ENCODE results near the gene NPTX2.

The NPTX2 gene

DNA sequence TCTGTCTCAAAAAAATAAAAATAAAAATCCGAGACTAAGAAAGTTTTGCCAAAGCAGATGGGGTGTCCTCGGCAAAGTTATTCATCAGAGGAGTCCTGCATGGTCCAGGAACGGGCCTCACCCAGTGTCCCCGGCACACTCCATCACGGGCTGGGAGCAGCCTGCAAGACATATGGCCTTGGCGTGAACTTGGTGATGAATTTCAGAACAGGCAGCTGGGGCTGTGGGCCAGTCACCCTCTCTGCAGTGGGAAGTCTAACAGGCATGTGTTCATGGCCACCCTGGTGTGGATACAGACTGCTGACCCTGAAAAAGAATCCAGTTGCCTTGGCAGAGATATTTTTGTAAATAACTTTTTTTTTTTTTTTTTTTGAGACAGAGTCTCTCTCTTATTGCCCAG is 34.7 kb downstream of the NPTX2 start:
- no peak overlapping the region for H3K4me3 ChIP-seq (ENCODE audit: control insufficient read depth, low read depth, low read length)
- TF ChIP-seq, protein P1, sequence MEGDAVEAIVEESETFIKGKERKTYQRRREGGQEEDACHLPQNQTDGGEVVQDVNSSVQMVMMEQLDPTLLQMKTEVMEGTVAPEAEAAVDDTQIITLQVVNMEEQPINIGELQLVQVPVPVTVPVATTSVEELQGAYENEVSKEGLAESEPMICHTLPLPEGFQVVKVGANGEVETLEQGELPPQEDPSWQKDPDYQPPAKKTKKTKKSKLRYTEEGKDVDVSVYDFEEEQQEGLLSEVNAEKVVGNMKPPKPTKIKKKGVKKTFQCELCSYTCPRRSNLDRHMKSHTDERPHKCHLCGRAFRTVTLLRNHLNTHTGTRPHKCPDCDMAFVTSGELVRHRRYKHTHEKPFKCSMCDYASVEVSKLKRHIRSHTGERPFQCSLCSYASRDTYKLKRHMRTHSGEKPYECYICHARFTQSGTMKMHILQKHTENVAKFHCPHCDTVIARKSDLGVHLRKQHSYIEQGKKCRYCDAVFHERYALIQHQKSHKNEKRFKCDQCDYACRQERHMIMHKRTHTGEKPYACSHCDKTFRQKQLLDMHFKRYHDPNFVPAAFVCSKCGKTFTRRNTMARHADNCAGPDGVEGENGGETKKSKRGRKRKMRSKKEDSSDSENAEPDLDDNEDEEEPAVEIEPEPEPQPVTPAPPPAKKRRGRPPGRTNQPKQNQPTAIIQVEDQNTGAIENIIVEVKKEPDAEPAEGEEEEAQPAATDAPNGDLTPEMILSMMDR (IDR thresholded peaks at IDR 0.05; ENCODE audit: control insufficient read depth, insufficient read depth, low read depth, low read length, missing control alignments): no peak
- DNase-seq (ENCODE audit: low read depth): no peak

DNA sequence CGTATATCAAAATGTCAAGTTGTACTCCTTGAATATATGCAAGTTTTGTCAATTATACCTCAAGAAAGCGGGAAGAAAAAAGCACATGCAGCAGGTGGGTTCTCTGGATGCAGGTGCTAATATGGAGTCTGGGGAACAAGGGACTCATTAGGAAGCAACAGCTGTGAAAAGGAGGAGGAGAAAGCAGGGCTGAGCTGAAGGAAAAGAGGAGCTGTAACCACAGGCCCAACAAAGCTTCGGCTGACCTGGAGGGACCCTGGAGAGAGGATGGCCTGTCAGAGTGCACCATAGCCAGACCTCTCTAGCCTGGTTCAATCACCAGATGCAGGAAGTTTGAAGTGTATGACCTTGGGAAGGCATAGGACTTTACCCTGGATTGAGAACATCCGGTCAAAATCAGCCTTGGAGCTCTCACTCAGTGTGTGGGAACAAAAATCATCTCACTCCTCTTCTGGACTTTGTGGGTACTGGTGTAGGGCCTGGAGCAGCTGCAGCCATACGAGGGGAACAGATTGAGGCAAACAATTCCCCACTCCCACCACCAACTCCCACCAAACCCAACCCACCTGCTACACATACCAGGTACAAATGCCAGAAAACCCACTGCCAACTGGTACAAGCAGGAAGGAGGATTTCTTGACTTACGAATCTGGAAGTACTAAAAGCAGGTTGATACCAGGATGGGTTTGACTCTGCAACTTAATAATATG is 36.7 kb downstream of the NPTX2 start:
- DNase-seq (ENCODE audit: low read depth): no peak

DNA sequence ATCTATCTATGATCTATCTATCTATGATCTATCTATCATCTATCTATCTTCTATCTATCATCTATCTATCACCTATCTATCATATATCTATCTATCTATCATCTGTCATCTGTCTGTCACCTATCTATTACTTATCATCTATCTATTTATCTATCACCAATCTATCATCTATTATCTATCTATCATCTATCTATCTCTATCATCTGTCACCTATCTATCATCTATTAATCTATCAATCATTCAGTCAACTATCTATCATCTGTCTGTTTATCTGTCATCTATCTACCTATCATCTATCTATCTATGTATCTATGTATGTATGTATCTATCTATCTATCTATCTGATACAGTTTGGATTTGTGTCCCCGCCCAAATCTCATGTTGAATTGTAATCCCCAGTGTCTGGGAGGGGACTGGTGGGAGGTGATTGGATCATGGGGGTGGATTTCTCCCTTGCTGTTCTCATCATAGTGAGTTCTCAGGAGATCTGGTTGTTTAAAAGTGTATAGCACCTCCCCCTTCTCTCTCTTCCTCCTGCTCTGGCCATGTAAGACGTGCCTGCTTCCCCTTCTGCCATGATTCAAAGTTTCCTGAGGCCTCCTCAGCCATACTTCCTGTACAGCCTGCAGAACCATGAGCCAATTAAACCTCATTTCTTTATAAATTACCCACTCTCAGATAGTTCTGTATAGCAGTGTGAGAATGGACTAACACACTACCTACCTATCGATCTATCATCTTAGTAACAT is 37.6 kb downstream of the NPTX2 start:
- no peak for DNase-seq (ENCODE audit: low read depth)
- TF ChIP-seq, protein P1 (IDR thresholded peaks at IDR 0.05; ENCODE audit: control insufficient read depth, insufficient read depth, low read depth, low read length, missing control alignments): no peak
- no peak overlapping the region for H3K4me3 ChIP-seq (ENCODE audit: control insufficient read depth, low read depth, low read length)

More for the DNA sequence above, 36.7 kb downstream of the NPTX2 start:
- TF ChIP-seq, protein P1 (IDR thresholded peaks at IDR 0.05; ENCODE audit: control insufficient read depth, insufficient read depth, low read depth, low read length, missing control alignments): no peak
- no peak overlapping the region for H3K4me3 ChIP-seq (ENCODE audit: control insufficient read depth, low read depth, low read length)

DNA sequence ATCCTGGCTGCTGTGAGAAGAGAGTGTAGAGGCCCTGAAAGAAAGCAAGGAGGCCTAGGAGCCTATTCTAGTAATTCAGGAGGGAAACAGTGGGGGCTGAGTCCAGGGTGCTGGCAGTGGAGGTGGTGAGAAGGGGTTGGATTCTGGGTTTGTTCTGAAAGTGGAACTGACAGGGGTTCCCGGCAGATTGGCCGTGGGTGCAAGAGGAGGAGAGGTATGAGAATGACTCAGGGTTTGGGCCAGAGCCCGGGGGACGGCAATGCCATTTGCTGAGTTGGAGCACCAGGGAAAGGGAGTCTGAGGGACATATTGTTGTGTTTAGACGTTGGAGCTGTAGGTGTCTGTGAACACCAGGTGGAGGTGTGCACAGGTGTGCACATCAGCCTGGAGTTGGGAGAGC is 38.5 kb downstream of the NPTX2 start:
- TF ChIP-seq, protein P1 (IDR thresholded peaks at IDR 0.05; ENCODE audit: control insufficient read depth, insufficient read depth, low read depth, low read length, missing control alignments): no peak
- H3K4me3 ChIP-seq (ENCODE audit: control insufficient read depth, low read depth, low read length): no peak overlapping the region
- DNase-seq (ENCODE audit: low read depth): no peak

DNA sequence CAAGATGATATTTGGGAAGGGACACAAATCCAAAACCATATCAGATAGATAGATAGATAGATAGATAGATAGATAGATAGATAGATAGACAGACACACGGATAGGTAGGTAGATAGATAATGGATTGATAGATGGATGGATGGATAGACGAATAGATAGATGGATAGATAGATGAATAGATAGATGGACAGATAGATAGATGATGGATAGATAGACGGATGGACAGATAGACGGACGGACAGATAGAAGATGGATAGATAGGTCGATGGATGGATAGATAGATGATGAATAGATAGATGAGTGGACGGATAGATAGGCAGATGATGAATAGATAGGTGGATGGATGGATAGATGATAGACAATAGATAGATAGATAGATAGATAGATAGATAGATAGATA is 39.8 kb downstream of the NPTX2 start:
- no peak for DNase-seq (ENCODE audit: low read depth)
- TF ChIP-seq, protein P1 (IDR thresholded peaks at IDR 0.05; ENCODE audit: control insufficient read depth, insufficient read depth, low read depth, low read length, missing control alignments): no peak
- H3K4me3 ChIP-seq (ENCODE audit: control insufficient read depth, low read depth, low read length): no peak overlapping the region

DNA sequence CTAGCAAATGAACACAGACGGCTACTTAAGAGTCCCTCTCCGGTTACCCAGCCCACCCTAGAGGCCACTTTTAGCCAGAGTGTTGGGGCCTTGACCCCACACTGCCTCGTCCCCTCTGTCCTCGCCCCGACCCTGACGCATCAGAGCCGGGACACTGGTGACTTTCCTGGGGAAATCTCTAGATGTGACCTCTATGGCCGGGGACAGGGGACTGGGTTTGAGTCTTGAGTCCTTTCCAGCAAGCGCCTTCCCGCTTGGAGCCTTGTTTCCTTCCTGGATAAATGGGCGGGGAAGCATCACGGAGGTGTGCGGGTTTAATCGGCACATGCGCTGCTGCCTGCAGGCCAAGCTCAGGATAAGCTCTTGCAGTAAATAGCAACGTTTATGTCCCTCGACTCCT is 40.7 kb downstream of the NPTX2 start:
- TF ChIP-seq, protein P1 (IDR thresholded peaks at IDR 0.05; ENCODE audit: control insufficient read depth, insufficient read depth, low read depth, low read length, missing control alignments): no peak
- no peak for DNase-seq (ENCODE audit: low read depth)

More for the DNA sequence above, 40.7 kb downstream of the NPTX2 start:
- H3K4me3 ChIP-seq (ENCODE audit: control insufficient read depth, low read depth, low read length): no peak overlapping the region
